Endothelial cell of umbilical vein (primary cell): Measurements from ENCODE around the gene OSBPL8.

Experiments used
- EZH2 ChIP-seq: IDR thresholded peaks from 2 replicates; pipeline ENCODE4 v1.6.1; 2012; ENCODE audit warnings: borderline replicate concordance, low read depth, mild to moderate bottlenecking, moderate library complexity, low read length, inconsistent platforms; ENCODE audit not compliant: severe bottlenecking
- FOS ChIP-seq: IDR thresholded peaks from 2 replicates; pipeline ENCODE4 v1.6.1; 2011; ENCODE audit warnings: mild to moderate bottlenecking, low read length, moderate library complexity, borderline replicate concordance; ENCODE audit not compliant: insufficient read depth
- GATA2 ChIP-seq: IDR thresholded peaks from 2 replicates; pipeline ENCODE4 v1.7.0; 2011; ENCODE audit warnings: low read depth, mild to moderate bottlenecking, moderate library complexity, mixed read lengths, low read length; ENCODE audit not compliant: insufficient read length, insufficient read depth
- JUN ChIP-seq: IDR thresholded peaks from 2 replicates; pipeline ENCODE4 v1.6.1; 2011; ENCODE audit warnings: borderline replicate concordance, low read depth; ENCODE audit not compliant: insufficient read length, insufficient read depth
- MYC ChIP-seq: IDR thresholded peaks from one replicate; pipeline ENCODE4 v1.6.1; 2011; ENCODE audit warnings: mild to moderate bottlenecking, low read depth, low read length
- POLR2A ChIP-seq: IDR thresholded peaks from 2 replicates; pipeline ENCODE4 v1.6.1; 2012; ENCODE audit warnings: low read depth, mild to moderate bottlenecking, control low read depth, low read length
- POLR2AphosphoS5 ChIP-seq: IDR thresholded peaks from 2 replicates; pipeline ENCODE4 v1.6.1; 2012; ENCODE audit warnings: low read depth, mild to moderate bottlenecking, control low read depth, low read length, moderate library complexity; ENCODE audit not compliant: insufficient read depth
- TF ChIP-seq, protein P1 (sequence below), 2 donors: IDR thresholded peaks; 1 replicate in 1 of 2; 2 replicates in 1 of 2; pipeline ENCODE4 v1.5.1; 2011; ENCODE audit warnings: low read length in 2 of 2, mild to moderate bottlenecking in 2 of 2, moderate library complexity in 2 of 2, control low read depth in 1 of 2, inconsistent platforms in 1 of 2, low read depth in 1 of 2; ENCODE audit not compliant: insufficient read depth in 1 of 2; ENCODE audit errors: extremely low read depth in 1 of 2
- TF ChIP-seq, protein P2 (sequence below): IDR thresholded peaks from 2 replicates; pipeline ENCODE4 v1.6.1; 2011; ENCODE audit not compliant: insufficient read depth, insufficient read length

DNA sequence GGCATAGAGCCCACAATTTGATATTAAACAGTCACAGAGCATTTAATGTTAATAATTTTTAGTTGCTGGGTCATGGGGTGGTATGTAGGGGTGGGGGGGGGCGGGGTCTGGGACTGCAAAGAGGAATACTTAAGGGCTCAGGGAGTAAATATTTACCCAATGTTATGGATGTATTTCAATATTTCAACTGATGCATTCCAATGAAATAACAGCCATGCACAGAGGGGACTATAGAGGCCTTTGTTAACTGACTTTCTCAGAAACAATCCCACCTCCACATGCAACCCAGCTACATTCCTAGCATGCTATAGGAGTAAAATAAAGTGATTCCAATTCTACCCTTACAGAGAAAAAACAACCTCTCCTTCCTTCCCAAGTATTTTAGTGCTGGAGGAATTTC is 203.5 kb downstream of the OSBPL8 start:
- TF ChIP-seq, protein P1, sequence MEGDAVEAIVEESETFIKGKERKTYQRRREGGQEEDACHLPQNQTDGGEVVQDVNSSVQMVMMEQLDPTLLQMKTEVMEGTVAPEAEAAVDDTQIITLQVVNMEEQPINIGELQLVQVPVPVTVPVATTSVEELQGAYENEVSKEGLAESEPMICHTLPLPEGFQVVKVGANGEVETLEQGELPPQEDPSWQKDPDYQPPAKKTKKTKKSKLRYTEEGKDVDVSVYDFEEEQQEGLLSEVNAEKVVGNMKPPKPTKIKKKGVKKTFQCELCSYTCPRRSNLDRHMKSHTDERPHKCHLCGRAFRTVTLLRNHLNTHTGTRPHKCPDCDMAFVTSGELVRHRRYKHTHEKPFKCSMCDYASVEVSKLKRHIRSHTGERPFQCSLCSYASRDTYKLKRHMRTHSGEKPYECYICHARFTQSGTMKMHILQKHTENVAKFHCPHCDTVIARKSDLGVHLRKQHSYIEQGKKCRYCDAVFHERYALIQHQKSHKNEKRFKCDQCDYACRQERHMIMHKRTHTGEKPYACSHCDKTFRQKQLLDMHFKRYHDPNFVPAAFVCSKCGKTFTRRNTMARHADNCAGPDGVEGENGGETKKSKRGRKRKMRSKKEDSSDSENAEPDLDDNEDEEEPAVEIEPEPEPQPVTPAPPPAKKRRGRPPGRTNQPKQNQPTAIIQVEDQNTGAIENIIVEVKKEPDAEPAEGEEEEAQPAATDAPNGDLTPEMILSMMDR (IDR thresholded peaks at IDR 0.05; ENCODE audit: extremely low read depth in 1 of 2, insufficient read depth in 1 of 2, low read depth in 1 of 2, low read length in 2 of 2), result no peak
- TF ChIP-seq JUN (no peak), POLR2A (no peak), EZH2 (no peak), MYC (no peak), POLR2AphosphoS5 (no peak), GATA2 (no peak), FOS (no peak)
- TF ChIP-seq, protein P2, sequence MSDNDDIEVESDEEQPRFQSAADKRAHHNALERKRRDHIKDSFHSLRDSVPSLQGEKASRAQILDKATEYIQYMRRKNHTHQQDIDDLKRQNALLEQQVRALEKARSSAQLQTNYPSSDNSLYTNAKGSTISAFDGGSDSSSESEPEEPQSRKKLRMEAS, result no peak
